ENCODE data around the gene CBLC. TPM values are rescaled to one million over a fixed set of nuclear protein-coding genes. Genes with fewer than 3 reads are reported as not detected.

CBLC gene
- total RNA-seq, 2 donors from 2014 or later, result 0.42 TPM; not detected in 1

GRCh38 chr19:44809577-44810233, 32.0 kb downstream of the CBLC start:
- ATAC-seq (ENCODE audit: insufficient number of reproducible peaks, low FRiP score, low read depth), result no peak
- Histone ChIP-seq H3K4me3 (peak overlapping the region; percentile 92), H3K27me3 (replicated peaks; ENCODE audit: insufficient read depth) (no peaks in the 10 kb centered on the region), H3K36me3 (peaks cover 18% of the 10 kb centered on the region), H3K9me3 (no peaks in the 10 kb centered on the region), H3K27ac (peak overlapping the region; percentile 63 to 65), H3K4me1 (ENCODE audit: control insufficient read depth in 1 of 2, low read depth in 2 of 2) (peaks cover 13 to 47% of the 10 kb centered on the region in 2 donors)
- no peak for DNase-seq (ENCODE audit: low spot score)
- no peak for TF ChIP-seq CTCF (IDR thresholded peaks at IDR 0.05)

GRCh38 chr19:44810234-44811121, 32.8 kb downstream of the CBLC start:
- peaks cover 26% of the 10 kb centered on the region for H3K36me3 ChIP-seq
- H3K27ac ChIP-seq, result peak overlapping the region; percentile 33 to 63
- TF ChIP-seq CTCF (IDR thresholded peaks at IDR 0.05), result no peak
- no peaks in the 10 kb centered on the region for H3K9me3 ChIP-seq
- H3K4me3 ChIP-seq, result peak overlapping the region; percentile 92
- H3K4me1 ChIP-seq (ENCODE audit: control insufficient read depth in 1 of 2, low read depth in 2 of 2), result peaks cover 13 to 47% of the 10 kb centered on the region in 2 donors
- ATAC-seq (ENCODE audit: insufficient number of reproducible peaks, low FRiP score, low read depth), result no peak
- no peak for DNase-seq (ENCODE audit: low spot score)
- H3K27me3 ChIP-seq (replicated peaks; ENCODE audit: insufficient read depth), result no peaks in the 10 kb centered on the region

- Histone ChIP-seq H3K36me3 (peaks cover 30% of the 10 kb centered on the region), H3K27me3 (replicated peaks; ENCODE audit: insufficient read depth) (no peaks in the 10 kb centered on the region), H3K27ac (peak overlapping the region in 1 of 2 donors; percentile 33), H3K4me1 (ENCODE audit: control insufficient read depth in 1 of 2, low read depth in 2 of 2) (peaks cover 13 to 47% of the 10 kb centered on the region in 2 donors), H3K9me3 (no peaks in the 10 kb centered on the region), H3K4me3 (no peak overlapping the region)
- DNase-seq (ENCODE audit: low spot score) (no peak), ATAC-seq (ENCODE audit: insufficient number of reproducible peaks, low FRiP score, low read depth) (no peak)
- TF ChIP-seq CTCF (IDR thresholded peaks at IDR 0.05), result no peak
Observed at GRCh38 chr19:44811122-44811419, 33.4 kb downstream of the CBLC start.

GRCh38 chr19:44812142-44812718, 34.5 kb downstream of the CBLC start:
- Histone ChIP-seq H3K4me1 (ENCODE audit: control insufficient read depth in 1 of 2, low read depth in 2 of 2) (peaks cover 13 to 47% of the 10 kb centered on the region in 2 donors), H3K27ac (no peak overlapping the region), H3K9me3 (no peaks in the 10 kb centered on the region), H3K36me3 (peaks cover 31% of the 10 kb centered on the region), H3K4me3 (no peak overlapping the region), H3K27me3 (replicated peaks; ENCODE audit: insufficient read depth) (no peaks in the 10 kb centered on the region)
- no peak for DNase-seq (ENCODE audit: low spot score)
- ATAC-seq (ENCODE audit: insufficient number of reproducible peaks, low FRiP score, low read depth), result no peak
- no peak for TF ChIP-seq CTCF (IDR thresholded peaks at IDR 0.05)
